NCI-H748 treated with DMSO at 0.1 percent for 48 hours (cell line): ENCODE measurements around the gene TRHDE.
"Not testable (repeated sequence)": the region's sequence is repeated elsewhere in the genome, so short reads cannot be mapped to it uniquely, and the experiment has no call there.

Source experiments
- DNase-seq: peaks from one replicate; lab custom pipeline; 2025; lab: John Stamatoyannopoulos, UW

Gene TRHDE

GRCh38 chr12:72622556-72622955 is 350.4 kb downstream of the TRHDE start:
- DNase-seq, result no peak

- DNase-seq, result peak; percentile 83
Observed at GRCh38 chr12:72631926-72632685, 359.9 kb downstream of the TRHDE start.

- no peak for DNase-seq
Observed at GRCh38 chr12:72642706-72643105, 370.5 kb downstream of the TRHDE start.

- DNase-seq, result no peak
Observed at GRCh38 chr12:72647139-72647538, 375.0 kb downstream of the TRHDE start.

GRCh38 chr12:72658615-72659014 is 386.4 kb downstream of the TRHDE start:
- no peak for DNase-seq

GRCh38 chr12:72660174-72660573 is 388.0 kb downstream of the TRHDE start:
- DNase-seq, result not testable (repeated sequence)

GRCh38 chr12:72673853-72674252 is 401.7 kb downstream of the TRHDE start:
- DNase-seq, result no peak

GRCh38 chr12:72676556-72676955 is 404.4 kb downstream of the TRHDE start:
- DNase-seq, result no peak

- no peak for DNase-seq
Observed at GRCh38 chr12:72677139-72677538, 405.0 kb downstream of the TRHDE start.

GRCh38 chr12:72677846-72678245 is 405.7 kb downstream of the TRHDE start:
- DNase-seq, result no peak

- DNase-seq, result no peak
Observed at GRCh38 chr12:72679147-72679757, 407.1 kb downstream of the TRHDE start.

GRCh38 chr12:72681028-72681427 is 408.9 kb downstream of the TRHDE start:
- DNase-seq, result no peak

GRCh38 chr12:72684491-72684890 is 412.3 kb downstream of the TRHDE start:
- DNase-seq, result no peak

GRCh38 chr12:72692338-72692737 is 420.2 kb downstream of the TRHDE start:
- no peak for DNase-seq

- DNase-seq, result no peak
Observed at GRCh38 chr12:72694193-72694592, 422.0 kb downstream of the TRHDE start.

- no peak for DNase-seq
Observed at GRCh38 chr12:72699362-72699761, 427.2 kb downstream of the TRHDE start.

- not testable (repeated sequence) for DNase-seq
Observed at GRCh38 chr12:72712025-72712424, 439.9 kb downstream of the TRHDE start.

GRCh38 chr12:72716221-72716620 is 444.1 kb downstream of the TRHDE start:
- DNase-seq, result no peak

- no peak for DNase-seq
Observed at GRCh38 chr12:72717036-72717435, 444.9 kb downstream of the TRHDE start.
